GM23248 (cell line): ENCODE measurements around the gene PGRMC1.

ENCODE experiments used
- EZH2 ChIP-seq: fragments of 200-600 bp; sonication (generic); IDR thresholded peaks from 2 replicates; pipeline ENCODE4 v1.6.1; 2018; ENCODE audit warnings: antibody characterized with exemption, mild to moderate bottlenecking; ENCODE audit not compliant: insufficient read depth, poor library complexity, severe bottlenecking
- EZH2phosphoT487 ChIP-seq: fragments of 200-600 bp; sonication (generic); IDR thresholded peaks from 2 replicates; pipeline ENCODE4 v1.6.1; 2018; ENCODE audit warnings: antibody characterized with exemption, moderate library complexity, mild to moderate bottlenecking, low read depth; ENCODE audit not compliant: insufficient read depth

- TF ChIP-seq EZH2 = no peak
- no peak for TF ChIP-seq EZH2phosphoT487
Observed at GRCh38 chrX:119236623-119237561, 807 bp downstream of the PGRMC1 start.
